Stimulated activated CD4-positive, alpha-beta T cell treated with anti-CD3 and anti-CD28 coated beads, Interleukin-4, amount 100 ng/mL, for 24 hours (primary cell): Measurements from ENCODE around the gene CLCF1.

Experiments used
- DNase-seq: peaks from one replicate; pipeline ENCODE4 v3.0.0-alpha.2; 2020

Gene CLCF1

DNA sequence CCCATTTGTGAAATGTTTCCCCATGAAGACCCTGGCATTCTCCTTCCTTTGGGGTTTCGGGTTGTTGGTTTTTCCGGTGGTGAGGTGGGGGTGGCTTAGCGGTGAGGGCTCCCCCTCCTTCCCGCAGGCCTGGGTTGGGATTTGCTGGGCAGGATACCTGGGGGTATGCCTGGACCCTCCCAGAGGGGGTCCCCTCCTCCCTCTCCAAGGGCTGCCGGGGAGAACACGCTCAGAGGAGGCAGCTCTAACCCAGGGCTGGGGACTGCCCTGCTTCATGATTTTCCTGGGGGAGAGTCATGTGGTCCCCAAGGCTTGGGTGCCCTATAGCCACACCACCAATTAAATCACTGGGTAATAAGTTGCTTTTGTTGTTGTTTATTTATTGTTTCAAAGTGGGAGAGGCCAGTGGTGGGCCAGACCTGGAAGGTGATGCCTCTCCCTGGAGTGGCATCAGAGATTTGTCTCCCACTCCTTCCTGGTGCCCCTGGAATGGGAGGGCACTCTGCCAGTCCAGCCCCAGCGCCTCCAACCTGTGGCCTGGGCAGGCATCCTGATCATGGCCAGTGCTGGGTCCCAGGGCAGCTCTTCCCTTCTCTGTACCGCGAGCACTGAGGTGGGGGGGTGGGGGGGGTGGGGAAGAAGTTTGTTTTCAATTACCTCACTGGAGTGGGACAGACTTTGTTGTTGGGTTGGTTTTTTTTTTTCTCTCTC, 1.3 kb upstream of the CLCF1 start:
- no peak for DNase-seq

DNA sequence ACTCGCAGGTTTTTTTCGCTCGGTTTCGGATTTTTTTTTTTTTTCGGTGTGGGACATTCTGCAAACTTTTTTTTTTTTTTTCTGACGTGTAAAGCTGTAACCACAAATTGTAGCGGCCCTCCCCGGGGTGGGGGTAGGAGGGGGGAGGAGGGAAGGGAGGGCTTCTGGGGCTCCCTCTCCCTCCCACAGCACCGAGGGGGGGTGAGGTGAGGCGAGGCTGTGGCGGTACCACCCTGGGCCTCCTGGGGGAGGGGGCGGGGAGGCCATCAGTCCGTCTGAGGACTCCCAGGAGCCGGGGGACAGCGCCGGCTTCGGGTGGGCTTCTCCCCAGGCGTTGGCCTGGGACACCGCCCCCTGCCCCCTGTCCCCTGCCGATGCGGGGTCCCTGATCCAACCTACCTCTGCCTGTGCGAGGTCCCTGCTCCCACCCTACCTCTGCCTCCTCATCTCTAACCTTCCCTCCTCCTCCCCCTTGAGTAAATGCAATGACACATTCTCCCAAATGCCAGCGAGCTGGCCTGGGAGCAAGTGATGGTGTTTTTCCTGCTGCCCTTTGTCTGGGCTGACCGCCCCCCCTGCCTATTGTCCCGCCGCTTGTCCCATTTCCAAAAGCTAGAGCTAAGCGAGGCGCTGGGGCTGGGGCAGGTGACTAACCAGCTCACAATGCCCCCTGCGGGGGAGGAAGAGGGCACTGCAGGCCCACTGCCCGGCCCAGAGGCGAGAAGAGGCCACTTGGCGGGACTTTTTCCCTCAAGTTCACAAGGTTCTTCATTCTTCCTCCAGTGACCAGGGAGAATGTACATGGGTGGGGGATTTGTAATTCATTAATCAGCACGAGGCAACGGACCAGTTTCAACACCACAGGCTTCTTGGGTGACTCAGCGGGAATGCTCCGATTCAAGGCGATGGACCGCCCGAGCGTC, 511 bp upstream of the CLCF1 start:
- DNase-seq: peak; percentile 65

DNA sequence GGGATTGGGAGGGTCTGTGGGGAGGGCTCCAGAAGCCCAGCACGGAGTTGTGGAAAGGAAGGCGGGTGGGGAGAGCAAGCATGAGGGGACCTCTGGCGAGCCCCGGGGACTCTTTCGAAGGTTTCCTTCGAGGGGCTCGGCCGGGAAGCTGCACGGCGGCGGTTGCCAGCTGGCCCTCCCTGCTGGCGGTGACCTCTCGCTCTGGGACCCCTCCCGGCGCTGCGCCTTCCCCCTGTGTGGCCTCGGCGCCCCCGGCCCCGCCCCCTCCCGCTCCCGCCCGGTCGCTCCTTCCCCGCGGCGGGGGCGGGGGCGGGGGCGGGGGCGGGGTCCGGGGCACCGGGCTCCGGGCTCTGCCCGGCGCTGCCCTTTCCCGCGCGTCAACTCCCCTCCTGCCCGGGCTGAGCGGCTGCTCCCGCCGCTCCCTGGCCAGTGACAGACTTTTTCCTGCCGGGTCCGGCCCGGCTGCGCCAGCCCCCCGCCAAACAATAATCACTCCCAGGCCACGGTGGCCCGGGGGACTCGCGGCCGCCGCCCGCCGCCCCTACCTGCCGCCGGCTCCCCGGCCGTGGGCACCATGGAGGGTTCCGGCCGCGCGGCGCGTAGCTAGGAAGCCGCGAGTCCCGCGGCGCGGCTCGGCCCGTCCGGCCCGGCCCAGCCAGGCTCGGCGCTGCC, 941 bp downstream of the CLCF1 start:
- DNase-seq: no peak

DNA sequence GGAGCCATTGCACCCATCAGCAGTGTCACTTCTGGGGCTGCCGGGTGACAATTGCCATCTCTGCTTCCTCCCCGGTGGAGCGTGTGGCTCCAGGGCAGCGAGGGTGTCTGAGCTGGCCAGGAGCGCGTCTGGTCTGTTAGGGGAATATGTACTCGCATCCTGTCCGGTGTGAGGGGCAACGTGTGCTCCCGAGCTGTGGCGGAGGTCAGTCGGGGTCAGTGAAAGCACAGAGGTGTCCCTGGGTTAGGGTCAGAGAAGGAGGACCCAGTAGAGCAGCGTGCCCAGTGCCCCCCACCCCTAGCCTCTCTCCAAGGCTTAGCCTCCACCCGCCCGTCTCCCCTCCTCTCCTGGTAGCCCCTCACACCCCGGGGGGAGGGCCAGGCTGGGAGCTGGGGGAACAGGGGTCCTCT, 1.5 kb downstream of the CLCF1 start:
- DNase-seq: no peak

DNA sequence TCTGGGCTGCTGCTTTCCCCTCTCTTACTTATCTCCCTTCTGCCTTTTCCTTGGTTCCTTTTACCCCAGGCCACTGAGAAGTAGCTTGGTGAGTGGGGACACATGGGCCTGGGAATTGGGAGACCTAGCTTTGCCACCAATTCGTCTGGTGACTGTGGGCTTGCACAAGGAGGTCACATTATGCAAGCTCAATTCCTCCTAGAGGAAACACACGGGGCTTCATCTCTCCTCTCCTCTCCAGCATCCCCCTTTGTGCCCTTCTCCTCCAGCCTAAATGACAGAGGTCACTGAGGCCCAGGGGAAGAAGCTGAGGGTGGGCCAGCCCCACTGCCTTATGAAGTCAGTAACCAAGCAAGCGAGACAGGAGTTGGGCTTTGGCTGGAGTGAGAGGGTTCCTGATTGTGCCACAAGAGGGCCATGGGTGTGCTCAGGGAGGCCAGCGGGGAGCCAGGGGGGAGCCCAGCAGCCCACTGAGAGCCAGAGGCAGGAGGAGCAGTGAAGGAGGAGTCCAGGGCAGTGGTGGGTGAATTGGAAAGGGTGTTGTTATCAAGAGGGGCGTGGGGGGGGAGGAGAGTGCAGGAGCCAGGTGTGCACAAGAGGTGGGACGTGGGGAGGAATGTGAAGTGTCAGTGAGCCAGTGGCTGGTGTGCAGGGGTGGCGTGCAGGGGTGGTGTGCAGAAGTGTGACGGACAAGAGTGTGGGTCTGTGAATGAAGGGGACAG, 2.0 kb downstream of the CLCF1 start:
- no peak for DNase-seq

DNA sequence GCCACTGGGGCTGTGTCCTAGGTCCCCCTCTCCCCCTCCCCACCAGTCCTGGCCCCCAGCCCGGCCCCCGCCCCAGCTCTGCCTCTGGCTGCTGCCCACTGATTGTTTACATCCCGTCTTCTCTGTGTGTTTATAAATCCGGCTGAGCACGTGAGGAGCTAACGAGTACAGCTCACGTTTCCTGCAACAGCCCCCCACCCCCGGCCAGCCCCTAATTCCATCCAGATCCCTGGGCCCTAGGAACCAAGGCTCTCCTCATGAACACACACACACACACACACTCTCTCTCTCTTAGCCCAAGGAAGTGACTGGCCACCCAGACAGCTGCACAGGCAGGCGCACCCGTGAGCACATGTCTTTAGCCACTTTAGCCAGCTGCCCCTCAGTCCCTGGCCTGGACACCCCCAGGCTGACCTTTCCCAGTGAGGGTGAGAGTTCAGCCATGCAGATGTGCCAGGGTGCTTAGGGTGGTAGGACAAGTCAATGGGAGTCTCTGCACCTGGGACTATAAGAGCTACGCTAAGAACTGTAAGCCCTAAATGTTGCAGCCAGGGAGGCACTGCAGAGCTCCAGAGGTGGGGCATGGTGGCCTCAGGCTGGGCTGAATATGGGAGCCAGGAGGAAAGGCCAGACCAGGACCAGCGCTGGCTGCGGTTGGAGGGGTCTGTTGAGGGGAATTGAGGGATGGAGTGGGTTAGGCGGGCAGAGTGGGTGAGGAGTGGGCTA, 2.9 kb downstream of the CLCF1 start:
- no peak for DNase-seq

DNA sequence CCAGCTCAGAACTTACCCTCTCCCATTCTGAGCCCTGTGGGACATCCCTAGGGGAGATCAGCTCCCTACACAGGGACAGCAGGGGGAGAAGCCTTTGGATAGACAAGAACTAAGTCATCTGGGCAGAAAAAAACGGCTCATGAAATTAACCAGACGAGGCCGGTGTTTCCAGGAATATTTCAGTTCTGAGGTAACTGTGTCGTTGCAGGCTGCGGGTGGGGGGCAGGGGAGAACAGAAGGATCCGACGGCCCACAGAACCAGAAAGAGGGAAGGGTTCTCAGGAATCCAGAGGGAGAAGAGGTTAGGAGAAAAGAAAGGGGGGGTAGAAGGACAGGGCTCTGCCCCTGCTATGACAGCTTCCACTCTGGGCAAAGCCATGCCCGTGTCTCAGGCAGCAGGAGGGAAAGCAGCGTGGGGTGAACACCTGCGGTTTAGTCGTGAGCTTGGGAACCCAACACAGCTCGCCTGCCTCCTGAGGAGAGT, 3.6 kb downstream of the CLCF1 start:
- DNase-seq: no peak

DNA sequence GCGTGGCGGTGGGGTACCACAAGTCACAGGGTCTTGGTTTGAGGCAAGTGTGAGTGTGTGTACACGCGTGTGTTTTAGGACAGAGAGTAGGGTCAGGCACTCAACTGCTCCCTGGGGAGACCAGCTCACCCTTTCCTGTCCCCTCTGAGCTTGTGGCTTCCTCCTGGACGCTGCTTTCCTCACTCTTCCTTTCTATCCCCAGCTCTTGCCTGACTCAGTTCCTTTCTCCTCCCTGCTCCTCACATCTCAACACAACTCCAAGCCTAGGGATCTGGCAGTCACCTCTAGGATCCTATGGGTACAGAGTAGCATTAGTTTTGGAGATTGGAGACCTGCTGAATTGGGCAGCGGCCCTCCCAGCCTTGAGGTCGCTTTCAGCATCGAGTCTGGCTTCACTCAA, 4.1 kb downstream of the CLCF1 start:
- DNase-seq: no peak

DNA sequence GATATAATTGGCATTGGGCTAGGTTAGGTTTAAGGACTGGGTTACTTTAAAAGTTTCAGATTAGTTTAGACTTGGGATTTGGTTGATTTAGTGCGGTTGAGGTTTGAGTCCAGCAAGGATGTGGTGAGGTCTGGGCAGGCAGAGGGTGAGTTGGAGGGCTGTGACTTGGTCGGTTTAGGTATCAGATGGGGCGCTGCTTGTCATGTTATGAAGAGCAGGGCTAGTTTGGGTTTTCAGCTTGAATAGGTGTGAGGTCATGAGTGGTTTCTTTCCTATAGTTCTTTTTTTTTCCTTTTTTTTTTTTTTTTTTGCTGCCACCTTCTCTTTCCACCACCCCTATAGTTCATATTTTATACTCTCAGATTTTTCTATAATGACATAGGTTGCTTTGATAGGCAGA, 4.8 kb downstream of the CLCF1 start:
- DNase-seq: peak; percentile 37

DNA sequence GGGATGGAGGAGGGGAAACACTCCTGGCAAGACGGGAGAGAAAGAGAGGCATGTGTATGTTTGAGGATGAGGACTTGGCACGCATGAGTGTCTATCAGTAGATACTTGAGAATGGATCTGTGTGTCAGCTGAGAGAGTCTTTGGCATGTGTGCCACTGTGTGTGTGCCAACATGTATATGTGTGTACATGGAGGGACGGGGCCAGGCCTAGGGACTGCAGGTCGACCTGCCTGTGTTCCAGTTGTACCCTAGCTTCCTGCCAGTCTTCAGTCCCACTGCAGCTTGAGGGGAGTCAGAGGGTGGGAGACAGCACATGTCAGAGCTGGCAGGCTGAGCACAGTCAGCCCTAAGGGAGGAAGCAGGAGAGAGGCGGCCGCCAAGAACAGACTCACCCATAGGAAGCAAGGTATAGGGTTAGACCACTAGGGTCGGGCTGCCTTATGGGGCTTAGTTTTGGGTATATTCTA, 5.6 kb downstream of the CLCF1 start:
- DNase-seq: no peak

DNA sequence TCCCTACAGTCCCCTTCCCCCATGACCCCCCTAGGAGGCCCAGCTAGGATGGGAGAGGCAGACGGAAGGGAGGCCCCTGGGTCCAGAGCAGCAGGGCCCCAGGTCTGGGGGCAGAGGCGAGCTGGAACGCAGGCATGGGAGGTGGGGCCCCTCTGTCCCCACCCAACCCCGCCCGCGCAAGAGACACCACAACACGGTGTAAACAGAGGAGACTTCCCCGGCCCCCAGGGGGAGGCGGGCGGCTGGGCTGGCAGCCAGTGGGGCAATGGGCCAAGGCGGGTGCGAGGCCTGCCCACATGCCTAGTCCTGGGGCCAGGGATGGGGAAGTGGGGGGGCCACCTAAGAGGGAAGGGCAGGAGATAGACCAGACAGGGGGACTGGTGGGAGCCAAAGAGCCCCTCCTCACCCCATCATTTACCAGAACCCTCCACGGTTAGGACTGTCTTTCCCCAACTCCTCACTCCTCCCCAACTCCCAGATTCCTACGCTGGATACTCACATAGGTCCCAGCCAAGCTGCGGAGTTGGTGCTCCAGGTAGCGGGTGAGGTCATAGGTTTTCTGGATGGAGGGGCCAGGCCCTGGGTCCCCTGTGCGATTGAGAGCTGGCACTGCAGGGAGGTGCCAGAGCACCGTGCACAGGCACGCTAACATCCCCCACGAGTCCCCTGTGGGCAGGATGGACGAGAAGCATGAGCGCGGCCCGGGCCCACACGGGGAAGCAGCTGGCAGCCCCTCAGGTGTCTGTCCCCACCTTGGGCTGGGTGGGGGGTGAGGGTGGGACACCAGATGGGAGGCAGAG, 6.2 kb downstream of the CLCF1 start:
- no peak for DNase-seq

DNA sequence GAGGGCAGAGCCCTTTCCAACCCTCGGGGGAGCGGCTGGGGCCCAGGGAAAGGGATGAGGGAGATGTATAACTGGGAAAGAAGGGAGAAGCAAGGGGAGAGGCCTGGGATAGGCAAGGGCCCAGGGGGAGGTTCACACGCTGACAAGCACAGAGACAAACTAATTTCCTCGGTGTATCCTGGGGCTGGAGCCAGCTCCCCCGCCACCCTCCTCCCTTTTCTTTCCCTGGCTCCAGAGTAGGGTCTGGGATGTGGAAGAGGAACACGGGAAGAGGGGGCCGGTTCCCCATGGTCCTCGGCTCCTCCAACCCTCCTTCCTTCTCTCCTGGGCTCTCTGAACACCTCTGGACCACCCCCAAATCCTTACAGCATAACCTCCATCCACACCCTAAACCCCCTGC, 6.9 kb downstream of the CLCF1 start:
- no peak for DNase-seq

DNA sequence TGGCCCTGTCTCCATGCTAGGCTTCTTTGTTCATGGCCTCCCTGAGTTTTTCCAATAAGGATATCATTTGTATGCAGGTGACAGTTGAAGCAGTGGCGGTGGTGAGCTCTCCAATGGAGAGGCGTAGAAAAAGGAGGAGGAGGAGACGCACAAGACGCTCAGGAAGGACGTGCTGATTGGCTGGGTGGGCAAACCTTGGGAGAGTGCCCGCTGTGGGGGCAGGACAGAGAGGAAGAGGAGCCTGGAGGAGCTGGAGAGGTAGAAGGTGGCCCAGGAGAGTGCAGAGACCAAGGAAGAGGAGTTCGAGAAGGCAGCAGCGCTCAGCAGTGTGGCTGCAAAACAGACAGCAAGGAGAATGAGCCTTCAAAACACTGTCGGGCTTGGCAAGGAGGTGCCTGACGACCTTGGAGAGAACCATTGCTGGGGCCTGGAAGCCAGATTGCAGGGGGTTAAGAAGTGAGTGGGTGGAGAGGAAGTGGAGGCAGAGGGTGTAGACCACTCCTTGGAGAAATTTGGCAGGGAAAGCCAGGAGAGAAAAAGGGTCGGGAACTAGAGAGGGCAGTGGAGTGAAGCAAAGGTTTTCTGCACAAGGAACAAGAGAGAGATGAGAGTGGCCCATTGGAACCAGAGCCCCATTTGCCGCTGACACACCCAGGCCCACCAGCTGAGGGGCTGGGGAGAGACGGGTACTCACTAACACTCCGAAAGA, 7.5 kb downstream of the CLCF1 start:
- no peak for DNase-seq

DNA sequence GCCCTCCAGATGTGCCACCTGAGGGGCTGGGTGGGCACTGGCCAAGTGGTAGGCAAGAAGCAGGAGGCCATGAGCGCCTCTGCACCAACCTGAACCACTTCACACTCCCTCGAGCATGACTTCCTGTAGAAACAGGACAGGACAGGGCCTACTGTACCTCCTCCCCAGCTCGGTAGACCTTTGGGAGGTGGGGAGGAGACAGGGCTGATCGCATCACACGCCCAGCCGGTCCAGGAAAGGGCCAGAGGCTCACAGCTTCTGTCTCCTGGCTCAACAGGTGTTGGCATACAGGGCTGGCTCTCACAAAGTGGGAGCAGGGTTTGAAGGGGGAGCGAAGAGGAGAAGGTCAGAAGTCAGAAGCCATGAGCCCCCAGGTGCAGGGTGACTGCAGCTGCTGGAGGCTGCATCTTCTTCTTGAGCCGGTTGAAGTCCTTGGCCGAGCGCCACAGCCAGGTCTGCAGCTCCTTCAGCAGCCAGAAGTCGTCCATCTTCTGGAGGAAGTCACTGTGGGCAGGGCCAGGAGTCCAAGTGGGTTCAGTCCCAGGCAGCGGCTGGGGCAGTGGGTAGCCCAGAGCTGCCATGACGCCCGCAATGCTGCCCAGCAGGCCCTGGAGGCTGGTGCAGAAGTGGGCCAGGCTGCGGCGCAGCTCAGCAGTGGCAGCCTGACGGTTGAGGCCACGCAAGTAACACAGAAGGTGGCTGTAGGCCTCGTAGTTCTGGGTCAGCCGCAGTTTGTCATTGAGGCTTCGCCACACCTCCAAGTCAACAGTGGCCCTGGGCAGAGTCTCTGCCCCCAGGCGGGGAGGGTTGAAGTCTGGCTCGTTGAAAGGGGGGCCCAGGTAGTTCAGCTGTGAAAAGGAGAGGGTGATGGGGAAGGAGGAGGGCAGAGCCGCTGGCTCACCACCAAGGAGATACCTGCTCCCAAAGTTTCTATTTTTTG, 8.3 kb downstream of the CLCF1 start:
- no peak for DNase-seq

DNA sequence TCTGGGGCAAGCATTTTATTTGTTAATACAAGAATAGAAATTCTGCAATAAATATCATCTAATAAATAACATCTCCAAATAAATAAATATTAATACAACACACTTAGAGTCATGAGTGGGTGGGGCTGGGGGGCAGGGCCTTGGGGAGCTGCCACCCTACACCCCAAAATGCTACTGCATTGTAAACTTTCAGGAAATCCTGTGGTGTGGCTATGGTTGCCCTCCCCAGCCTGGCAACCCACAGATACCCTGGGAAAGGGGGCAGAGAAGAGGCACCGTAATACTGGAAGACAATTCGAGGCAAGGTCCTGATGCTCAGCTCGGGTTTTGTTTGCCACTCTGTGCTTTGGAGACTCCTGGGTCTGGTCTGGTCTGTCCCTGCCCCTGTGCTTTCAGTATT, 9.2 kb downstream of the CLCF1 start:
- no peak for DNase-seq

DNA sequence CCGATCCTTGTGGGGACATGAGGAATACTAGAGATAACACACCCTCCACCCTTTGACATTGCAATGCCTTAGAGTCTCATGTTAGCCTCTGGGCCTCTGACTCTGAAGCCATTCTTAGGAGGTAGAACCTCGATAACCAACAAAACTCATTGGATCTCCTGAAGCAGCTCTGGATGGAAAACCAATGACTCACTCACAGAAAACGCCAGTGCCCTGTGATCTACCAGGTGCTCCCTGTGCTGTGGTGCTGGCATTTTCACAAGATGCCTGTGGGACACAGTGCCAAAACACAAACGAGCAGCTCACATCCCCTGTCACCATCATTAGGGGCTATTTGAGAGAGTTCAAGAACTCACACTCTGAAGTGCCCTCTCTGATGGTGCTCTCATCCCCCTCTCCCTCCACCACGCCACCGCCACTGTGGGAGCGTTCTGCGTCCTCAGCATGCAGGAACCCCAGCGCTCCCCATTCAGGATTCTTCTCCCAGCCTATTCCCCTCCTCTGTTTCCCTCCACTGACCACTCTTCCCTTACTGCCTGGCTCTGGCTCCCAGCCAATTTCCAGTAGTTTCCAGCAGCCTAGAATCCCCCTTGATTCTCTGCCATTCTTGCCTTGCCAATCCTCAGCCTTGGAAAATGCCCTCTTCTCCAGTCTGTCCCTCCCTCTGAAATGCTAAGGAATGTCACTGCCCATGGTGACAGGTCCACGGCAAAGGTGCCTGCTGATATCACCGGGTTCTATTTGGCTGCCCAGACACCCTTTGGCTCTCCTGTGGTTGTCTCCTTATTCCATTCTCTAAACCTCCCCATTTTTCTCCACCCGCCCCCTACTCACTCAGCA, 15.3 kb downstream of the CLCF1 start:
- no peak for DNase-seq

DNA sequence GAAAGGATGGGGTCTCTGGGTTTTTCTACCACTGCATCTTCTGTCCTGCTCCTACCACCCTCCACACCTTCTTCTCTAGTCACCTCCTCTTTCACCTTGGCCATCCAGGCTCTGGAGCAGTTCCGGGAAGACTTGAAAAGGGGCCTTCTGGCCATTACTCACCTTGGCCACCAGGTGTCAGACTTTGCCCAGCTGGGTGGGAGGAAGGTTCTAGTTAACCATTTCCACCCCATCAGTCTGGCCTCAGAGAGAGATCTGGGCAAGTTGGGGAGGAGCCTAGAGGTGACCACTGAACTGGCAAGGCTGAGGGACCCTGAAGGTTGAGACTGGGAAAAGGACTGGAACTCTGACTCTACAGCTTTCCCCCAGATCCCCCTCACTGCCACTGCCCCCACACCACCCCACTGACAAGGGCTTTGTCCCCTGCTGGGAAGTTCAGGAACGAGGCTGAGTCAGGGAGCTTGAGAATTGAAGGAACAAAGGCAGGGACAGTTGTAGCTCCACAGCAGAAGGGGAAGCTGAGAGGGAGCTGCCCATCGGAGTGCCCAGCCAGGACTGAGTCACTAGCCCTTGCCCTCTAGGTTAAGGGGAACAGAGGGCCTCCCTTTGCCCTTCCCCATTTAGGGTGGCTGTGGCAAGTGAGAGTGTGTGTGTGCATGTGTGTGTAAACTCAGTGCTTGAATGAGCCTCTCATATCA, 16.4 kb downstream of the CLCF1 start:
- DNase-seq: peak; percentile 77

DNA sequence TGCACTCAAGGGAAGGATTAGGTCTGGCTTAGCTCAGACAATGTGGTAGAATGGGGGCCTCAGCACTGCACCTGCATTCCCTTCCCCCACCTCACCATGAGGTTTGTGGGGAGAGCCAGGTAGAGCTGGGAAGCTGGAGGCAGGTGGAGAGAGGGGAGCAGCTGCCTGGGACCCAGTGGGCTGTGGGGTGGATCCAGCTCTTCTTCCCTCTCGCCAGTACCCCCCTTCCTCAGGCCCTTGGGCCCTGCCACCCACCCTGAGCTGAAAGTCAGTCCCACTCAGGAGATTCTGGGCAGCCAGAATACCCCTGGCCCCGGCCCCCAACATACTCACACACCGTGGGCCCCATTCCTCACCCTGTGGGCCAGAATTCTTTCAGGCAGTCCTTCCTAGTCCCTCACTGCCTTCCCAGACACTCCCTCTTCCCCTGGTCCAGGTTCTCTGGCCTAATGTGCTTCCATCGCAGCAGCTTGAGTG, 17.0 kb downstream of the CLCF1 start:
- no peak for DNase-seq
